ENCODE results near the gene RPS6KA5. TPM values are rescaled to one million over a fixed set of nuclear protein-coding genes. Genes with fewer than 3 reads are reported as not detected.

The RPS6KA5 gene
- total and polyA plus RNA-seq, 9 of the 15 experiments (the other 6 are each of a cell fraction or from before 2014, with no cell fraction given), result 0.88 to 7.7 (median 4.7) TPM

- TF ChIP-seq CUX1 (CRISPR knock-in tag; IDR thresholded peaks at IDR 0.05) (no peak), HINFP (tag; conservative IDR thresholded peaks at IDR 0.05; ENCODE audit: low read depth) (no peak), SMARCC2 (IDR thresholded peaks at IDR 0.05; ENCODE audit: low read depth) (no peak), ZNF354B (CRISPR knock-in tag; IDR thresholded peaks at IDR 0.05) (no peak), PURB (CRISPR knock-in tag; IDR thresholded peaks at IDR 0.05; ENCODE audit: low read depth) (no peak), TEAD4 (IDR thresholded peaks at IDR 0.05; ENCODE audit: low read length) (0 out of 2 replicates have a peak, but pooled peaks have one; percentile 10), TEAD4 (CRISPR knock-in tag; IDR thresholded peaks at IDR 0.05; ENCODE audit: borderline replicate concordance) (no peak), ZNF431 (CRISPR knock-in tag; IDR thresholded peaks at IDR 0.05) (no peak), GATAD2B (IDR thresholded peaks at IDR 0.05; ENCODE audit: borderline replicate concordance) (no peak; the same call in 1 of the 2 replicates), U2AF1 (optimal IDR thresholded peaks at IDR 0.05; ENCODE audit: low read depth, low read length) (peak; percentile 68), RBM39 (optimal IDR thresholded peaks at IDR 0.05; ENCODE audit: low read depth, low read length) (no peak), ZNF77 (CRISPR knock-in tag; IDR thresholded peaks at IDR 0.05) (no peak), MAFF (IDR thresholded peaks at IDR 0.05; ENCODE audit: low read length) (no peak), ZNF398 (CRISPR knock-in tag; IDR thresholded peaks at IDR 0.05) (no peak), RBM22 (IDR thresholded peaks at IDR 0.05; ENCODE audit: low read depth, low read length, poor library complexity, severe bottlenecking) (no peak), POLR2AphosphoS5 (IDR thresholded peaks at IDR 0.05; ENCODE audit: control insufficient read depth, insufficient read depth, low read depth, low read length) (peak; percentile 34; the same call in 1 of the 2 replicates), BACH1 (tag; IDR thresholded peaks at IDR 0.05) (no peak), IFI16 (CRISPR knock-in tag; IDR thresholded peaks at IDR 0.05) (no peak), KDM5B (IDR thresholded peaks at IDR 0.05; ENCODE audit: insufficient replicate concordance, low read depth, low read length) (peak; percentile 32), ZNF133 (CRISPR knock-in tag; IDR thresholded peaks at IDR 0.05) (no peak), KAT8 (IDR thresholded peaks at IDR 0.05; ENCODE audit: low read depth) (no peak)
Observed at GRCh38 chr14:91060351-91061055, at the start of gene RPS6KA5 (continued).
